ENCODE measurements around the gene GPR137.

DNA sequence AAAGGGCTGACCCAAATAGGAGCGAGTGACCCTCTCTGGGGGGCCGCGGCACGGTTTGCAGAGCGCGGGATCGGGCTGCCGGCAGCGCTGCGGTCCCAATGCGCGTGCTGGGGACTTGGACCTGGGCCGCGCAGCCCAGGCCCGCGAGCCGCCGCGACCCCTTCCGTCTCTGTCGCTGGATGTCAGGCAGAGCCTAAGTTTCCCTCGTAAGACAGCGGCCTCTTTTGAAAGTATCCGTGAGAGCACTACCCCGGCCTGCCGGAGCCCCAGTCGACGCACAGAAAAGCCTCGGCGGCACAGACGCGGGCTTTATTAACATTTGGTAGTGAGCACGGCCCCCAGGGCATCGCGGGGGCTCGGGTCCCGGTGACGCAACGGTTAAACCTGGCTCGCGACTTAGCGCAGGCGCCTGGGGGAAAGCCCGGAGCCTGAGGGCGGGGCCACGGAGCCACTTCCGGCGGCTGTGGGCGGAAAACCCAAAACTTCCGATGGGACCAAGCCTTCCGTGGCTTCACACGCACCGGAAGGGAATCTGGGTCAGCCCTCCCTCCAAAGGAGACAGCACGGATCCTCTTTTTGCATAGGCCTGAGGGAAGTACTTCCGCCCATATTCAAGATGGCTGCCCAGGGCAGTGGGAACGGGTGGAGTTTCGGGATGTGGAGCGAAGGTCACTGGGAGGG lies 16.0 kb upstream of the GPR137 start:
- TF ChIP-seq, protein P1, sequence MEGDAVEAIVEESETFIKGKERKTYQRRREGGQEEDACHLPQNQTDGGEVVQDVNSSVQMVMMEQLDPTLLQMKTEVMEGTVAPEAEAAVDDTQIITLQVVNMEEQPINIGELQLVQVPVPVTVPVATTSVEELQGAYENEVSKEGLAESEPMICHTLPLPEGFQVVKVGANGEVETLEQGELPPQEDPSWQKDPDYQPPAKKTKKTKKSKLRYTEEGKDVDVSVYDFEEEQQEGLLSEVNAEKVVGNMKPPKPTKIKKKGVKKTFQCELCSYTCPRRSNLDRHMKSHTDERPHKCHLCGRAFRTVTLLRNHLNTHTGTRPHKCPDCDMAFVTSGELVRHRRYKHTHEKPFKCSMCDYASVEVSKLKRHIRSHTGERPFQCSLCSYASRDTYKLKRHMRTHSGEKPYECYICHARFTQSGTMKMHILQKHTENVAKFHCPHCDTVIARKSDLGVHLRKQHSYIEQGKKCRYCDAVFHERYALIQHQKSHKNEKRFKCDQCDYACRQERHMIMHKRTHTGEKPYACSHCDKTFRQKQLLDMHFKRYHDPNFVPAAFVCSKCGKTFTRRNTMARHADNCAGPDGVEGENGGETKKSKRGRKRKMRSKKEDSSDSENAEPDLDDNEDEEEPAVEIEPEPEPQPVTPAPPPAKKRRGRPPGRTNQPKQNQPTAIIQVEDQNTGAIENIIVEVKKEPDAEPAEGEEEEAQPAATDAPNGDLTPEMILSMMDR (IDR thresholded peaks at IDR 0.05; ENCODE audit: low read depth, low read length), result no peak
- TF ChIP-seq POLR2A (IDR thresholded peaks at IDR 0.05; ENCODE audit: extremely low read depth, insufficient read length) (peak; percentile 68), MAX (IDR thresholded peaks at IDR 0.05; ENCODE audit: low read depth, low read length) (no peak)

All from NB4 (cell line).